ENCODE data around the gene SINHCAF.
"Not testable (repeated sequence)": the region's sequence is repeated elsewhere in the genome, so short reads cannot be mapped to it uniquely, and the experiment has no call there.

SINHCAF gene

DNA sequence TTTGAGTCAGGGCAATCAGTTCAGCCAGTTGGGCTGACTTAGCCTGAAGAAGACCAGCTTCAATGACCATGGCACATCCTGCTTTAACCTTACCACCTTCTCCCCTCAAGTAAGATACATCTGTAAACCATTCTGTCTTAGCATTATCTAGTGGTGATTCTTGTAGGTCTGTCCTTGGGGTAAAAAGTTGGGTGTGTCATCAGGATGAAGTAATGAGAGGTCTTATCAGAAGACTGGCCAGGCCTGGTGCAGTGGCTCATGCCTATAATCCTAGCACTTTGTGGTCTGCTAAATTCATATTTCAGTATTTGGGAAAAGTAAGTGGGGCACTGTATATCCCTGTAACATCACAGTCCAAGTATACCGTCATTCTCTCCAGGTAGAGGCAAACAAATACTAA, 19.1 kb downstream of the SINHCAF start:
- DNase-seq, result no peak

DNA sequence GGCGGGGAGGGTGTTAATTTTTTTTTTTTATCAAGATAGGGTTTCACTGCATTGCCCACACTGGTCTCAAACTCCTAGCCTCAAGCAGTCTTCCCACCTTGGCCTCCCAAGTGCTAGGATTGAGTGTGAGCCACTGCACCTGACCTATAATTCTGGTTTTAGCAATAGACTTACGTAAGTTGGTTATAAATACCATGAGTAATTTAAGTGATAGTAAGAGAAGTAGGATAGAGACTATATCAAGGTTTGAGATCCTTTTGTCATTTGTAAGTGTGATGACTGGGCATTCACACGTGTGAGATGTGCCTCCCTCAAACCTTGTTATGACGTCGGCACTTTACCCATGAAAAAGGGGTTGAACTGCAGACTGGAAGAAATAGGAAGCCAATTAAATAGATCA, 22.5 kb downstream of the SINHCAF start:
- no peak for DNase-seq

DNA sequence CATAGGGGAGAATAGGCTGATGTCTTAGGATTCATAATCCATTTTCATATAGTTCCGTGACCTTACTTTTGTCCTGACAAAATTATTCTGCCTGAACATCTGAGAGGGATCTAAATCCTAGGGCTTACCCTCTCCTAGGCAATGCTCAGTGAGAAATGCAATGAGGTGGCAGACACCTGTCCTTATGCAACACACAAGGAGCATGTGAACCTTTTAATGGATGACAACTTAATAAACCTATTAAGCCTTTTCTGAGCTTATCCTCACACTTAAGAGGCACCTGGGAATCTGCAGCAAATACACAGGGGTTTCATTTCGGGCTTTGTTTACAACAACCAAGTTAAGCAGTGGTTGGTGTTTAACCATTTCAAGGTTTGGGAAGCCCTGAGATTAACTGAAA, 24.6 kb downstream of the SINHCAF start:
- DNase-seq, result no peak

DNA sequence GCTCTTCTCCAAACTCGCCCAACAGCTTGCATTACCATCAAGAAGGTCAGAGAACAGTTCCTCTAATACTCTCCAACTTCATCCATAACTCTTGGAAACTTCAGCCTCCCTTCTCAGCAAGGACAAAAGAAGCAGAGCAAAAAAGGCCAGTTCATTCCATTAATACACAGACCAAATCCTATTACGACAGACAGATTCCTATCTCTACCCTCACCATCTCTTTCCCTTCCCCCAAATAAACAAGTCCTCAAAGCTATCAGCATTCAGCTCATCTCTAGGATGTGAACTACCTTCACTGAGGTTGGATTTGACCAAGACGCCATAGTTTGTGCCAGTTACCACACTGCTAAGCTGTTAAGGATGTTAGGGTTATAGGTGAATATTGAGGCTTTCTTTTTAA, 25.2 kb downstream of the SINHCAF start:
- no peak for DNase-seq

DNA sequence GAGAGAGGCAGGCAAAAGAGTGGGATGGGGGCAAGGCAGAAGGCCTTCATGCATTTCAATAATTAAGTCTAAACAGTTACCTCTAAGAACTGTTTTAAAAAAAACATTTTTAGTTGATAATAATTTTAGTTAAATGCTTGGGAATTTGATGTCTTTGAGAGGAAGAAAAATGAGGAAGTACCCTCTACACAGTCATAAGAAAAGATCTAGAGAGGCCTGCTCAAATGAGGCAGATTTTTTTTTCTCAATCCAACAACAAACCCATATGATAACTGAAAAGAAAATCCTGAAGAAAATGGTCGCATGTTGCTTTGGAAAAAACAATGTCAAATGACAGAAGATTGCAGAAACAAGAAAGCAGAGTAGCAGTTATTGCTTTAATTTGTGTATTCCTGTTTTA, 25.6 kb downstream of the SINHCAF start:
- DNase-seq, result no peak

DNA sequence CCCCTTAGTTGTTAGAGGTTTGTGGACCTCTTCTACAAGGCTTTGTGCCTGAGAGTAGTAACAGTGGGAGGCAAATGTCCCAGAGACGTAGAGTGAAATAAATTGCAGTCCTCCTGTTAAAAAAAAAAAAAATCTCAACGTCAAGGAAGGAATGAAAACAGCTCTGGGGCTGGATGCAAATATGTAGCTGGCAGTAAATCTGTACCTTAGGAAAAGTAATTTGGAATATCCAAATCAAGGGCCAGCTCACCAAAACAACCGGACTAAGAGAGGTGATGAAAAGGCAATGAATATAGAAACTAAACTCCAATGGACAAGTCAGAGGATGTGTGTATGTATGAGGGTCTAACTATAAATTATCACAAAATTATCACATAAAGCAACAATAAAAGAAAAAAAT, 27.0 kb downstream of the SINHCAF start:
- DNase-seq, result no peak

DNA sequence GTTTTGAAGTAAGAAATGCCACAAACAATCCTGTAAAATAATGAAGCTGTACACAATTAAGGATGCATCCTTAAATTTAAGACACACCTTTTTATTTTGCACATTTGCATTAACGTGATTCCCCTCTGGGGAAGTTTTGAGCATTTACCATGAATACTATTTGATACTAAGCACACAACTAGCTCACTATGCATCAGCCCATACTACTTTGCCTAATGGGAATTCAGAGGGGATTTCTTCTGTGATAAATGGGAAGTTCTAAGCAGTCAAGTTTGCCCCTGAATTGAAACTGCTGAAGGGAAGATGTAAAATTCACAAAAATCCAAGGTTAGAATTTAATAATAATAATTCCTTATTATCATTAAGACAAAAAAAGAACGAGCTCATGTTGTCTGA, 27.4 kb downstream of the SINHCAF start:
- no peak for DNase-seq

DNA sequence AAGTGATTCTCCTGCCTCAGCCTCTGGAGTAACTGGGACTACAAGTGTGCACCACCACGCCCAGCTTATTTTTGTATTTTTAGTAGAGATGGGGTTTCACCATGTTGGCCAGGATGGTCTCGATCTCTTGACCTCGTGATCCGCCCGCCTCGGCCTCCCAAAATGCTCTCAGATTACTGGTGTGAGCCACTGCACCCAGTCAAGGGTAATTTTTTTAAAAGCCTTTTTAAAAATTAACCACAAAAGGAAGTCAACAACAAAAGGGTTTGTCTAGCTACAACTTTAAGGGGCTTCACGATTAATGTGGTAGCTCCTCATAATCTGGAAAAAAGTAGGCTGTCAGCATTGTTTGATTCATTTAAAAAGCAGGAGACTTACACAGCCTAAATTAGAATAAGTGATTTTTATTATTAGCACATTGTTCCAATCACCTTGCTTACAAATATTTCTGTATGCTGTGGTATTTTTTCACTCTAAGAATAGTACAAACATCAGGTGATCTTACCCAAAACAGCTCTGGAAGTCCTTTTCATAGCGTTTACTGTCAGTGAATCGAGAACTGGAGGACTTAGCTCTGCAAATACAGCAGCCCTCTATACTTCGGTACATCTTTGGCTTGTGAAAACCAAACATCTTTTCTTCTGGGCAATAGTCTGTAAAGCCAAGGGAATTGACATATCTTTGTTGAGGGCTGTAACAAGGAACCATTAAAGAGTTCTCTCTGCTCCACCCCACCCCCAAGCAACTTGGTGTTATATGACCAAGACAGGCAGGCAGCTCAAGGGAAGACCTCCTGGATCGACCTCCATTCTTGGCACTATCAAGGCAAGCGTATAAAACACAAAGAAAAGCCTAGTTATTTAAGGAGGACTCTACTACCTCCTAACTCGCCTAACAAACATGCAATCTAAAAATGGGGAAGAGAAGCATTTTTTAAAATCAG, 28.1 kb downstream of the SINHCAF start:
- DNase-seq, result no peak

DNA sequence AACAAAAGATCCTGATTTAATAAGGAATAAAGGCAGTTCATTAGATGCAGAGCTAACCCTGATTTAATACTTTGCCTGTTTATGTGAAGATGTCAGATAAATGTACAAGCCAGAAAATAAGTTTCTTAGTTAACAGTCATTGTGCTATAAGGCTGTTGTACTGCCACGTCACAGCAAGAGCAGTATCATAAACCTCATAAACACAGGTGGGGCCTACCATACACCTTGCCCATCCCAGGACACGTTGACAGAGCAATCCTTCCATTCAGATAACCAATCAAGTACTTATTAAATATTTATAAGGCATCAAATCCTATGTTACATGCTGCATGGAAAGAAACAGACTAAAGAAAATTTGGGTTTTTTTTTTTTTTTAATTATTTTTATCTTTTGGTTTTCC, 36.5 kb downstream of the SINHCAF start:
- DNase-seq, result no peak

DNA sequence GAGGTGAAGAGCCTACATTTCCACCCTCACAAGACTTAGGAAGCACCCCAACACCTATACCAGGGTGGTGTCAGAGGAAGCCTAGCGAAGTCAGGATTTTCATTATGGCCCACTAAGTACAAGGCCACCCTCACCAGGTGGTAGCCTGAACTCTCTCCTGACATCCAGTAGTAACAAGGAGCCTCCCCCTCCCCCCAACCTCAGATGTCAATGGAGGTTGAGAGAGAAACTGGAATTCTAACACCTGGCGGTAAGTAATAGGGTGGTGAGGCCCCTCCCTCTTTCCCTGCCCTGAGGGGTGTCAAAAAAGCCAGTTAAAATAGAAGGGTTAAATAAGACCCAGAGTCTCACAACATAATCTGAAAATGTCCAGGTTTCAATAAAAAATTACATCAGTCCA, 37.6 kb downstream of the SINHCAF start:
- DNase-seq, result no peak

DNA sequence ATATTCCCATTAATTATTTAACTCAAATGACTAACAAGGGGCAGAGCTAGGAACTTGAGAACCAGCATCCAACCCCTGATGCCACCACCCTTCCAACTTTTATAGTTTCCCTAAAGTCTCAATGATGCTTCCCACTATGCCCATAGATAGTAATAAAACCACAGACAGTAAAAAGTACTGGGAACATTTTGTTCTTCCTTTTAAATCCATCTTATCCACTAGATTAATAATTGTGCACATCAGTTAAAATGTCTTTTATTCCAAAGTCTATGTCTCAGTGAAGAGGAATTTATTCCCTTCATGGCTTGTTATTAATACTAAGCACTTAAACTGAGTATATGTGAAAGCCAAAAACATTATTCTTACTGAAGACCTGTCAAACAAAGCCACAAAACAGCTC, 45.8 kb downstream of the SINHCAF start:
- DNase-seq, result no peak

DNA sequence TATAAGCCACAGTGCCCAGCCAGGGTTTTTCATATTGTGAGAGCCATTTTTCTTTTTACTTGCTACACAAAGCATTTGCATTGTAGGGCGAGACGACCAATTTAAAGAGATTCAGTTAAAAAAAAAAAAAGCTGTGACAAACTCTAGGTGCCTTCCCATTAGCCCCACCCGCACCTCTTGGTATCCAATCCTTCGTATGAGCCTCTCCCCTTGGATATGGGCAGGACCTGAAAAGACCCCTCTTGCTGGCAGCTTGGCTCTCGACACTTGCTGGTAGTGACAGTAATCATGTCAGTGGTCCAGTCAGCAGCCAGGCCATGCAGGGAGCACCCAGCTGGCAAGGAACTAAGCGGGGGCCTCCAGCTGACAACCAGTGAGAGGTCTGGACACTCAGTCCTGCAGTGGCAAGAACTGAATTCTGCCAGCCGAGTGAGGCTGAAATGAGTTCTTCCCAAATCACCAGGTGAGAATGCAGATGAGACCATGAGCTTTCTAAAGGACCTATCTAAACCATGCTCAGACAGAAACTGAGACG, 46.5 kb downstream of the SINHCAF start:
- DNase-seq, result no peak

DNA sequence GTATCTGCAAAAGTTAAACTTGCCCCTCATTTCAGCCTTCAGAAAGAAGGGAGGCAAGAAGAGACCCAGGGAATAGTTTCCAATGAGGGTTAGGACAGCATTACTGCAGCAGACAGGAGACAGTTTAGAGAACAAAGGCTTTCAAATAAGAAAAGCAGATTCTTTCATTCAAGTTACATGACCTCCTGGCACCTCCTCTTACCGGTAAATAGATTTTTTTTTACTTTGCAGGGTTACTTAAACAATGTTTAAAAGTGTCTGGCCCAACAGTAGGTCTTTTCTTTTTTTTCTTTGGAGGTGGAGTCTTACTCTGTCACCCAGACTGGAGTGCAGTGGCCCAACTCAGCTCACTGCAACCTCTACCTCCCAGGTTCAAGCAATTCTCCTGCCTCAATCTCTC, 47.1 kb downstream of the SINHCAF start:
- no peak for DNase-seq

DNA sequence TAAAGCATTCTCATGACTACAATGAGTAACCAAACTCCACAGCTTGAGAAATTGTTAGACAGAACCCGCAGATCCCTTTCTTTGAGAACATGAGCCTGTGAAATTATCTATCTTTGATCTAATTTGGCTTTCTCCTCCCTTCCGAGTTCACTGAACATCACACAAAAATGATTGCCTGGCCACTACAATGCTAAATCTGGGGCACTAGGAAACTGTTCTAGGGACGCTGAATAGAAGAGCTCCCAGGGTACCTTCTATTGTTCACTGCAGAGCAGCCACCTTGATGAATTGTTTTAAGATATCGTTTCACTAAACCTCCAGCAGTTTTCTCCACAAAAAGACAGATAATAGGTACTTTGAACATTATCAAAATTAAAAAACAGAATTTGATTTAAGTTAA, 47.5 kb downstream of the SINHCAF start:
- DNase-seq, result no peak

DNA sequence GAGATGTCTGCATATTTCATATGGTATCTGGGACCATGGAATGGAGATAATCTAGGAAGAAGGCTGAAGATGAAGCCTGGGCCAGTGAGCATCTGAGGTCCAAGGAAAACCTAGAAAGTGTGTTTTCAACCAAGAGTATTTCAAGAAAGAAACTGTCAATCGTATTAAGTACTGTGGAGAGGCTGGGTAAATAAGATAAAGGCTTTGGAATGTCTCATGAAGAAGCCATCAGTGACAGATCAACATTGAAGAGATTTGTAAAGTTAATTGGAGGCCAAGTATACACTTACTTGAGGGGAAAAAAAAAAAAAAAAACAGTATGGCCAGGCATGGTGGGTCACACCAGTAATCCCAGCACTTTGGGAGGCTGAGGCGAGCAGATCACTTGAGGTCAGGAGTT, 48.9 kb downstream of the SINHCAF start:
- DNase-seq, result no peak

DNA sequence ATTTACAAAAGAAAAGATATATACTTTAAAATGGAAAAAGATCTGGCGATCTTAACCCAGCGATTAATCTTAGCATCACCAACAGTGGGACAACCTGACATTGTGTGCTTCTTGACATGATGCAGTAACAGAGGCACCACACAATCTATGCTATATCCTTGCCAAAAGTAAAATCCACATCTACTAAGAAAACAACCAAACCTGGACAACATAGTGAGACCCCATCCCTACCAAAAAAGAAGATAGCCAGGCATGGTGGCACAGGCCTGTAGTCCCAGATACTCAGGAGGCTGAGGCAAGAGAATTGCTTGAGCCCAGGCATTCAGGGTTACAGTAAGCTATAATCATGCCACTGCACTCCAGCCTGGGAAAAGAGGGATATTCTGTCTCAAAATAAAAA, 50.5 kb downstream of the SINHCAF start:
- DNase-seq, result no peak

DNA sequence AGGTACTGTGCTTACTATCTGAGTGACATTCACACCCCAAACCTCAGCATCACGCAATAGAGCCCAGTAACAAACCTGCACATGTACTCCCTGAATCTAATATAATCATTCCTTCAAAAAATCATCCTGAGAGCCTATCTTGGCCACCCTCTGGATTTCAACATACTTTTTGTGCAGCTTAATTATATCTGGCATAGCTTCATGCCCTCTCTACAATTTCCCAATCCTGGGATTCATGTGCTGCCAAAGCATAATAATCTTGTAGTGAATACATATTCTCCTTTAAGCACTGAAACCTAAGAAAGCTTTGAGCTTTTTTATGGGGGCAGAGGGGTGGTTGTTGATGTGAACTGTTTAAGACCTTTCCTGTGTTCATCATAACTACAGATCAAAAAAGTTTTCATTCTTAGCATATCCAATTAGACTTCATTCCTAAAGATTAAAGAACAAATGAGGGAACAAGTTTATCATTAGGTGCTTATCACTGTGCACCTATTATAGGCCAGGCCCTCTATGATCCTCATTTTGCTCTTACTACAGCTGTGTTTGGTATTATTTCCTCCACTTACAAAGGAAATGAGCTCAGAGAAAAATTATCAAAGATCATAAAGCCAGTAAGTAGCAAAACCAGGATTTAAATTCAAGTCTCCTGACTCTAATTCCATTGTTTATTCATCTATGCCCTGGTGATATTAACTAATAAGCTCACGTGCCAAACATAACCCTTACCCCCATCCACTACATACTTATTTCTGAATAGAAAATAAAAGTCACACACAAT, 51.2 kb downstream of the SINHCAF start:
- no peak for DNase-seq

DNA sequence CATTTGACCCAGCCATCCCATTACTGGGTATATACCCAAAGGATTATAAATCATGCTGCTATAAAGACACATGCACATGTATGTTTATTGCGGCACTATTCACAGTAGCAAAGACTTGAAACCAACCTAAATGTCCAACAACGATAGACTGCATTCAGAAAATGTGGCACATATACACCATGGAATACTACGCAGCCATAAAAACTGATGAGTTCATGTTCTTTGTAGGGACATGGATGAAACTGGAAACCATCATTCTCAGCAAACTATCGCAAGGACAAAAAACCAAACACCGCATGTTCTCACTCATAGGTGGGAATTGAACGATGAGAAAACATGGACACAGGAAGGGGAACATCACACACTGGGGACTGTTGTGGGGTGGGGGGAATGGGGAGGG, 52.2 kb downstream of the SINHCAF start:
- not testable (repeated sequence) for DNase-seq

DNA sequence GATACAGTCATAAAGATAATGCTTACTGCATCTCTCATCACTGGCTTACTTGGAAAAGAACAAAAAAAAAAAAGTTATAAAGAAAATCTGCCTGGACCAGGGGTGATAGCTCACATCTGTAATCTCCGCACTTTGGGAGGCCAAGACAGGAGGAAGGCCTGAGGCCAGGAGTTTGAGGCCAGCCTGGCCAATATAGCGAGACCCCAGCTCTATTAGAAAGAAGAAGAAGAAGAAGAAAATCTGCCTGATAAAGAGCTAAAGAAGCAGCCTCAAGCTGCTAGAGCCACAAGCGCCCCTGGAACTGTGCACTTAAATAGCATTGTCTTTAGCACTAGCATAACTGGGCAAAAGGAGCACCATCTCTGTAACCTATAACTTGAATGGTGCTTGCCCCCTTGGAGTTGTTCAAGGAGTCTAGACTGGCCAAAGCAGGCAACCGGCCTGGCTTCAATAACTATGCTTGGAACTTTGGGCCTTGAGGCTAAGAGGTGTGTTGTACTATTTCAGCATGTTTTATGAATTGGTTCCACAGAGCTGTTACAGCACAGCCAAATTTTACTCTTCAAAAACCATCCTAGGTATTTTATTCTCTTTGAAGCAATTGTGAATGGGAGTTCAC, 53.2 kb downstream of the SINHCAF start:
- no peak for DNase-seq

DNA sequence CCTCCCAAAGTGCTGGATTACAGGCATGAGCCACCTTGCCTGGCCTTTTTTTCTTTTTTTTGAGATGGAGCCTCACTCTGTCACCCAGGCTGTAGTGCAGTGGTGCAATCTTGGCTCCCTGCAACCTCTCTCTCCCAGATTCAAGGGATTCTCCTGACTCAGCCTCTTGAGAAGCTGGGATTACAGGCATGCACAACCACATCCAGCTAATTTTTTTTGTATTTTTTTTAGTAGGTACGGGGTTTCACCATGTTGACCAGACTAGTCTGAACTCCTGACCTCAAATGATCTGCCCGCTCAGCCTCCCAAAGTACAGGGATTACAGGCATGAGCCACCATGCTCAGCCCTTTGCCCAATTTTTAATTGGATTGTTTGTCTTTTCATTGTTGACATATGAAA, 58.0 kb downstream of the SINHCAF start:
- no peak for DNase-seq

DNA sequence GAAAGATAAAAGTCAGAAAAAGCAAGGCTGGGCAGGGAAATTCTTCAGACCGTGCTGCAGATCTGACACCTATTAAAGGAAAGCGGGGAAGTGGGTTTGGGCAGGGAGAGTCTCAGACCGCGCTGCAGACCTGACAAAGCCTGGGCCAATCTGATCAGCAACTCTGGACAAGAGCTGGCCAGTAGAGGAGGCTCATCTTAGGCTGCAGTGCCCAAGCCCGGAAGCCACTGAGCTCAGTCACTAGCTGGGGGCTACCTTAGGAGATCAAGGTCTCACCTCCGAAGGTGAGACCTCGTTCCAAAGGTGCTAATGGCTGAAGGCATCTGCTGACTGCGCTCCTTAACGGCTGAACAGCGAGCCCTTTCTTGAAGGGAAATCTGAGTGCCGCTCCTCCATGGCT, 60.2 kb downstream of the SINHCAF start:
- no peak for DNase-seq

DNA sequence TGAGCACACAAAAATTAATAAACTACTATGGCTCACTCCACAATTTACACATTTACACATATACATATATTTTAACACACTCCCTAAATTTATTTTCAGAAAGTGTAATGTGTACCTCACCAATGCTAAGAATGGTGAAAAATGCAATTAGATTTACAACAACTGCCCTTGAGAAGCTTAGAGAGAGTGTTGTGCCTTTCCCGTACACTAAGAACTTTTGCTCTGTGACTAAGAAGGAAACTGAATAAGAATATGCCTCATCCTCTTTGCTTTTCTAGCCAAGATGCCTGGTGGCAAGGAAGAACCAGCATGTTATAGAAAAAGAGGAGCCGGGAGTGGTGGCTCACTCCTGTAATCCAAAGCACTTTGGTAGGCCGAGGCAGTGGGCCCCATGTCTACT, 62.3 kb downstream of the SINHCAF start:
- DNase-seq, result no peak

DNA sequence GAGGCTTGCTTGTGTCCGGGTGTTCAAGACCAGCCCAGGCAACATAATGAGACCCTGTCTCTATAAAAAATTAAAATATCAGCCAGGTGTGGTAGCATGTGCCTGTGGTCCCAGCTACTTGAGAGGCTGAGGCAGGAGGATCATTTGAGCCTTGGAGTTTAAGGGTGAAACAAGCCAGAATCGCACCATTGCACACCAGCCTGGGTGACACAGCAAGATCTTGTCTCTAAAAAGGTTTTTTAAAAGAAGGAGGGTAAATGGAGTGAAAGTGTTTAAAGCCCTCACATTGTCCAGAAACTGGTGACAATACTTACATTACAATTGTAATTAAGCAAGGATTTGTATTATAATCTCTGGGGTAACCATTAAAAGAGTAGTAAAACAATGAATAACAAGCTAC, 64.2 kb downstream of the SINHCAF start:
- no peak for DNase-seq

DNA sequence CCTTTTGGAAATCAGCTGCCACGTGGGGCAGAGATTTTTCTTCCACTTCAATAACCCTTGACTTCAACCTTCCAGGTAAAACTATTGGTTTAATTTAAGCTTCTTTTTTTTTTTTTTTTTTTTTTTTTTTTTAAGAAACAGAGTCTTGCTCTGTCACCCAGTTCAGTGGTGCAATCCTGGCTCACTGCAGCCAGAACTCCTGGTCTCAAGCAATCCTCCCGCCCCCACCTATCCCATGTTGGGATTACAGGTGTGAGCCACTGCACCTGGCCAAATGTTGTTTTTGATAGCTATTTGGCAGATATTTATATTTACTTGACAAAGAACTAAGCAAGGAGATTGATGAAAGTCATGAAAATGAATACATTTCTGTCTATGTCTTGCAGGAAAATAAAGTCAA, 65.1 kb downstream of the SINHCAF start:
- no peak for DNase-seq

All from activated CD8-positive, alpha-beta memory T cell treated with anti-CD3 and anti-CD28 coated beads, Interleukin-2, amount 50 U/mL, for 4 hours (primary cell).